Endothelial cell of umbilical vein (primary cell): Measurements from ENCODE around the gene PGAP1. TPM values are rescaled to one million over a fixed set of nuclear protein-coding genes. Genes with fewer than 3 reads are reported as not detected.

Experiments
- BruUV-seq: library from RNA; stranded (reverse); fragments of 400-500 nt; replicated peaks from 2 replicates; lab custom pipeline; 2021; lab: Mats Ljungman, UMichigan
- CTCF ChIA-PET: fragments of 300-600, 350-600 bp; sonication (Branson Sonifier 250); formaldehyde crosslinking; loops from one replicate; lab custom pipeline; 2021; ENCODE audit warnings: antibody characterized with exemption, inconsistent platforms; lab: Charles Lee
- POLR2A ChIA-PET: fragments of 300-600, 350-600 bp; sonication (Branson Sonifier 250); formaldehyde crosslinking; loops from one replicate; lab custom pipeline; 2021; ENCODE audit warnings: antibody characterized with exemption, inconsistent platforms; lab: Charles Lee
- DNase-seq: peaks from one replicate; pipeline ENCODE4 v3.0.0-alpha.2; 2011; ENCODE audit warnings: low read depth, low spot score
- FAIRE-seq: peaks from 2 replicates; lab custom pipeline; 2011; peaks lifted over from hg19 to GRCh38; lab: Jason Lieb, UNC
- H2AFZ ChIP-seq: 2 replicates; pipeline ENCODE4 v1.6.0; 2012; ENCODE audit warnings: low read depth, low read length, control low read depth, inconsistent platforms
- H3K27ac ChIP-seq: 2 replicates; pipeline ENCODE4 v1.5.1; 2011; ENCODE audit warnings: low read depth, mild to moderate bottlenecking, control low read depth, low read length, moderate library complexity; ENCODE audit not compliant: insufficient read depth
- H3K27me3 ChIP-seq, 2 experiments: 2 replicates each; pipeline versions ENCODE4 v1.6.0 to v1.6.1; 2011; ENCODE audit warnings: low read length in 2 of 2, mixed read lengths in 1 of 2; ENCODE audit not compliant: control insufficient read depth in 2 of 2, insufficient read depth in 2 of 2
- H3K36me3 ChIP-seq, 2 experiments: 2 replicates in 1 of 2; 3 replicates in 1 of 2; pipeline ENCODE4 v1.5.1; 2011; ENCODE audit warnings: low read length in 2 of 2, mild to moderate bottlenecking in 1 of 2, moderate library complexity in 1 of 2; ENCODE audit not compliant: control insufficient read depth in 2 of 2, insufficient read depth in 2 of 2; ENCODE audit errors: extremely low read depth in 1 of 2
- H3K4me1 ChIP-seq: 3 replicates; pipeline ENCODE4 v1.5.1; 2011; ENCODE audit warnings: mild to moderate bottlenecking, low read length; ENCODE audit not compliant: control insufficient read depth, insufficient read depth; ENCODE audit errors: extremely low read depth
- H3K4me2 ChIP-seq: 2 replicates; pipeline ENCODE4 v1.6.1; 2011; ENCODE audit warnings: low read length, control low read depth, mixed read lengths; ENCODE audit not compliant: insufficient read depth
- H3K4me3 ChIP-seq, 3 experiments: fragments of 200-600 bp in 1 of 3; sonication (generic), shearing (Covaris generic) in 1 of 3; replicated peaks in 1 of 3; 2 replicates each; pipeline ENCODE4 v1.5.1; 2011 to 2016; ENCODE audit warnings: control low read depth in 3 of 3, low read length in 3 of 3, mild to moderate bottlenecking in 2 of 3, inconsistent platforms in 1 of 3, low read depth in 1 of 3, moderate library complexity in 1 of 3; ENCODE audit not compliant: insufficient read depth in 1 of 3
- H3K79me2 ChIP-seq: 2 replicates; pipeline ENCODE4 v1.6.0; 2012; ENCODE audit warnings: low read length, inconsistent platforms; ENCODE audit not compliant: control insufficient read depth, insufficient read depth
- H3K9ac ChIP-seq: replicated peaks from 2 replicates; pipeline ENCODE3; 2011; ENCODE audit warnings: low read length, control low read depth; ENCODE audit not compliant: insufficient read depth; ENCODE audit errors: extremely low read depth
- H3K9me1 ChIP-seq: replicated peaks from 3 replicates; pipeline ENCODE4 v1.6.0; 2011; ENCODE audit warnings: mild to moderate bottlenecking, low read length; ENCODE audit not compliant: control insufficient read depth, insufficient read depth; ENCODE audit errors: extremely low read depth
- H3K9me3 ChIP-seq: replicated peaks from 2 replicates; pipeline ENCODE4 v1.5.1; 2012; ENCODE audit warnings: low read length, inconsistent platforms; ENCODE audit not compliant: control insufficient read depth, insufficient read depth
- H4K20me1 ChIP-seq: replicated peaks from 2 replicates; pipeline ENCODE3; 2011; ENCODE audit warnings: mild to moderate bottlenecking, low read length; ENCODE audit not compliant: control insufficient read depth, insufficient read depth; ENCODE audit errors: extremely low read depth
- EZH2 ChIP-seq: IDR thresholded peaks from 2 replicates; pipeline ENCODE4 v1.6.1; 2012; ENCODE audit warnings: borderline replicate concordance, low read depth, mild to moderate bottlenecking, moderate library complexity, low read length, inconsistent platforms; ENCODE audit not compliant: severe bottlenecking
- POLR2AphosphoS5 ChIP-seq: IDR thresholded peaks from 2 replicates; pipeline ENCODE4 v1.6.1; 2012; ENCODE audit warnings: low read depth, mild to moderate bottlenecking, control low read depth, low read length, moderate library complexity; ENCODE audit not compliant: insufficient read depth
- dilution Hi-C: fragments of 300-500 bp; cut with MboI; formaldehyde crosslinking; loops from one replicate; pipeline ENCODE4 v1.15.0; 2019; ENCODE audit warnings: low sequenced_read_pairs; ENCODE audit not compliant: extremely low pct_ligation_motif_present
- intact Hi-C: fragments of 100-400 bp; cut with micrococcal nuclease; formaldehyde crosslinking; loops from one replicate; pipeline ENCODE4 v1.10.0; 2022
- polyA plus RNA-seq, 4 experiments: library from polyadenylated mRNA; depleted of rRNA in 3 of 4; stranded (reverse) in 3 of 4; unstranded in 1 of 4; fragments of >200 nt; gene quantifications; 2 replicates each; pipeline versions ENCODE4 v1.2.1 to v1.2.3, GENCODE V29; 2011 to 2012; ENCODE audit warnings: missing spikeins in 1 of 4
- small RNA-seq: library from RNA; depleted of rRNA; stranded (forward); fragments of <200 nt; gene quantifications from one replicate; pipeline ENCODE3, GENCODE V24; 2012; ENCODE audit warnings: low replicate concordance, low read depth; ENCODE audit not compliant: insufficient read depth, insufficient read length
- total RNA-seq: library from RNA; stranded (reverse); gene quantifications from 2 replicates; pipeline ENCODE4 v1.2.3, GENCODE V29; 2021
- TF ChIP-seq, protein P1 (sequence below), 2 donors: IDR thresholded peaks; 1 replicate in 1 of 2; 2 replicates in 1 of 2; pipeline ENCODE4 v1.5.1; 2011; ENCODE audit warnings: low read length in 2 of 2, mild to moderate bottlenecking in 2 of 2, moderate library complexity in 2 of 2, control low read depth in 1 of 2, inconsistent platforms in 1 of 2, low read depth in 1 of 2; ENCODE audit not compliant: insufficient read depth in 1 of 2; ENCODE audit errors: extremely low read depth in 1 of 2

Gene PGAP1
- total and polyA plus RNA-seq, 2 donors (not counting 3 experiments of a cell fraction or from before 2014, with no cell fraction given): 3.9 to 9.8 TPM

DNA sequence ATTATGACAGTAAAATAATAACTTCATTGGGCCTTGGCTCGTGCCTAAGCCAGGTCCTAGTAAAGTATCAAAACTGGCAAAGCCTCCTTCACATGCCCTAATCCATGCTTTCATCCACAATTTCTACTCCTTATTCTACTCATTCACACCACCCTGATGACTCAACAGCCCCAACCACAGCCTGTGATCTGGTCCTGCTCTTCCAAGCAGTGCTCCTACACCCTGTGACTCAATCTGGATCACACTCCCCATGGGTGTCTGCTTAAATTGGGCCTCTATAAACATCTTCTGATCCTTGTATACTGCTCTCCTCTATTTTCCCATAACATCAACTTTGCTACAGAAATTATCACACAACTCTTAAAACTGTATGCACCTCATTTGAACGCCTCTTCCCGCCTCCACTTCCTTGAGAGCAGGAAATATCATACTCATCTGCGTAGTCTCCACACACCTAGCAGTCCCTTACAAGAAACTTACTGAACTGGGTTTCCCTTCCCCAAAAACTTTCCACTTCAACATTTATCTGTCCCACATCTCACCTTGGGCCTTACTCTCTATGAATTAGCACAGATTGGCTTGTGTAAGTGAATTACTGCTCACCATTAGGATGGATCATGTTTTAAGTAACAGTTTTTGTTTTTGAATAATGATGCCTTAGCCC, 142.9 kb downstream of the PGAP1 start:
- Histone ChIP-seq H3K9me3 (no peaks in the 10 kb centered on the region), H3K27me3 (no peaks in the 10 kb centered on the region), H3K27ac (no peak overlapping the region), H3K9me1 (no peaks in the 10 kb centered on the region), H3K9ac (no peak overlapping the region), H2AFZ (no peak overlapping the region), H3K4me2 (no peak overlapping the region), H3K79me2 (no peaks in the 10 kb centered on the region), H3K4me1 (no peaks in the 10 kb centered on the region), H4K20me1 (no peaks in the 10 kb centered on the region), H3K4me3 (no peak overlapping the region), H3K36me3 (peaks cover 20 to 21% of the 10 kb centered on the region in 2 experiments)
- ChIA-PET POLR2A (no interaction called here), CTCF (no interaction called here)
- no peak for DNase-seq
- intact Hi-C loops (no loop called here), dilution Hi-C loops (no loop called here)
- no peak for FAIRE-seq
- TF ChIP-seq, protein P1, sequence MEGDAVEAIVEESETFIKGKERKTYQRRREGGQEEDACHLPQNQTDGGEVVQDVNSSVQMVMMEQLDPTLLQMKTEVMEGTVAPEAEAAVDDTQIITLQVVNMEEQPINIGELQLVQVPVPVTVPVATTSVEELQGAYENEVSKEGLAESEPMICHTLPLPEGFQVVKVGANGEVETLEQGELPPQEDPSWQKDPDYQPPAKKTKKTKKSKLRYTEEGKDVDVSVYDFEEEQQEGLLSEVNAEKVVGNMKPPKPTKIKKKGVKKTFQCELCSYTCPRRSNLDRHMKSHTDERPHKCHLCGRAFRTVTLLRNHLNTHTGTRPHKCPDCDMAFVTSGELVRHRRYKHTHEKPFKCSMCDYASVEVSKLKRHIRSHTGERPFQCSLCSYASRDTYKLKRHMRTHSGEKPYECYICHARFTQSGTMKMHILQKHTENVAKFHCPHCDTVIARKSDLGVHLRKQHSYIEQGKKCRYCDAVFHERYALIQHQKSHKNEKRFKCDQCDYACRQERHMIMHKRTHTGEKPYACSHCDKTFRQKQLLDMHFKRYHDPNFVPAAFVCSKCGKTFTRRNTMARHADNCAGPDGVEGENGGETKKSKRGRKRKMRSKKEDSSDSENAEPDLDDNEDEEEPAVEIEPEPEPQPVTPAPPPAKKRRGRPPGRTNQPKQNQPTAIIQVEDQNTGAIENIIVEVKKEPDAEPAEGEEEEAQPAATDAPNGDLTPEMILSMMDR (IDR thresholded peaks at IDR 0.05; ENCODE audit: extremely low read depth in 1 of 2, insufficient read depth in 1 of 2, low read depth in 1 of 2, low read length in 2 of 2): no peak
- no peak for TF ChIP-seq EZH2
- no peak for TF ChIP-seq POLR2AphosphoS5
- BruUV-seq: no TSS peak

Small RNAs within 50 kb of the gene (small RNA-seq; reads per million reads assigned to genes)
- gene AC012486.1: not detected

Other genes starting within 250 kb of the PGAP1 start
- gene GTF3C3, start 127.0 kb downstream of the PGAP1 start, total RNA-seq: 52.5 and 57.0 TPM in 2 replicates
- 14.4 and 17.9 TPM in 2 replicates for gene GTF3C3, start 127.0 kb downstream of the PGAP1 start, polyA plus RNA-seq
- 0.27 and 0.39 TPM in 2 replicates for gene C2orf66, start 117.4 kb downstream of the PGAP1 start, total RNA-seq
- gene C2orf66, start 117.4 kb downstream of the PGAP1 start, polyA plus RNA-seq: 0.54 and 0.59 TPM in 2 replicates